Sigmoid colon (tissue), 7 donors: ENCODE measurements around the gene CD300E. TPM values are rescaled to one million over a fixed set of nuclear protein-coding genes. Genes with fewer than 3 reads are reported as not detected.
"Not testable (repeated sequence)": the region's sequence is repeated elsewhere in the genome, so short reads cannot be mapped to it uniquely, and the experiment has no call there.

Experiments
- DNase-seq: peaks from one replicate; pipeline ENCODE4 v3.0.0-alpha.2; 2019
- H3K27ac ChIP-seq, 4 donors: fragments of 200-600 bp; sonication (generic); one replicate each; pipeline ENCODE4 v1.5.1; 2016 to 2019; ENCODE audit warnings: mild to moderate bottlenecking in 1 of 4
- H3K27me3 ChIP-seq, 3 donors: fragments of 200-600 bp; sonication (generic); one replicate each; pipeline ENCODE4 v1.5.1; 2019; ENCODE audit warnings: mild to moderate bottlenecking in 1 of 3
- H3K36me3 ChIP-seq, 4 donors: fragments of 200-600 bp; sonication (generic); one replicate each; pipeline ENCODE4 v1.5.1; 2016 to 2019
- H3K4me1 ChIP-seq, 4 donors: fragments of 200-600 bp; sonication (generic); one replicate each; pipeline ENCODE4 v1.5.1; 2017 to 2019
- H3K4me3 ChIP-seq, 4 donors: fragments of 200-600 bp; sonication (generic); one replicate each; pipeline ENCODE4 v1.5.1; 2017 to 2019; ENCODE audit warnings: mild to moderate bottlenecking in 2 of 4, moderate library complexity in 1 of 4
- H3K9me3 ChIP-seq, 4 donors: fragments of 200-600 bp in 3 of 4; sonication (generic) in 3 of 4; one replicate each; pipeline versions ENCODE4 v1.5.1 to v1.6.1; 2013 to 2019
- EP300 ChIP-seq, 4 donors: sonication (generic); formaldehyde crosslinking; IDR thresholded peaks; one replicate each; pipeline ENCODE4 v1.6.1; 2017; ENCODE audit warnings: antibody characterized with exemption in 4 of 4
- POLR2A ChIP-seq, 2 donors: fragments of 450-650 bp; IDR thresholded peaks; one replicate each; pipeline ENCODE4 v1.6.1; 2016; ENCODE audit warnings: antibody characterized with exemption in 2 of 2, mild to moderate bottlenecking in 2 of 2, moderate library complexity in 2 of 2
- POLR2AphosphoS5 ChIP-seq, 4 donors: sonication (generic); formaldehyde crosslinking; IDR thresholded peaks; one replicate each; pipeline ENCODE4 v1.6.1; 2017; ENCODE audit warnings: antibody characterized with exemption in 4 of 4
- WGBS, 2 donors: extraction: QIAGEN DNeasy Blood & Tissue Kit; methylation state at CpG; one replicate each; pipeline ENCODE4 v1.1.7; 2013; 5-methylcytosine and 5-hydroxymethylcytosine counted together
- intact Hi-C: fragments of 100-400 bp; cut with DNase I; formaldehyde crosslinking; loops from one replicate; pipeline ENCODE4 v1.15.1; 2023
- polyA plus RNA-seq, 3 donors: library from polyadenylated mRNA; stranded (reverse); fragments of 200-250 nt; gene quantifications; one replicate each; pipeline ENCODE4 v1.2.3, GENCODE V29; 2013
- total RNA-seq, 4 donors: library from RNA; depleted of rRNA; stranded (reverse); fragments of >200 nt; gene quantifications; one replicate each; pipeline ENCODE4 v1.1.0, GENCODE V29; 2016
- TF ChIP-seq, protein P1 (sequence below), 4 experiments: fragments of 450-650 bp in 3 of 4; fragments of 200-600 bp in 1 of 4; IDR thresholded peaks; one replicate each; pipeline ENCODE4 v1.5.1; 2016 to 2019; ENCODE audit warnings: antibody characterized with exemption in 4 of 4, mild to moderate bottlenecking in 3 of 4, moderate library complexity in 2 of 4
- donor health status: healthy with polysubstance abuse.
- donor health status: Bipolar disorder and iron deficiency.
- donor health status: healthy.

CD300E gene
- total and polyA plus RNA-seq, 7 donors = under 0.01 to 2.4 (median 0.69) TPM; not detected in 1

DNA sequence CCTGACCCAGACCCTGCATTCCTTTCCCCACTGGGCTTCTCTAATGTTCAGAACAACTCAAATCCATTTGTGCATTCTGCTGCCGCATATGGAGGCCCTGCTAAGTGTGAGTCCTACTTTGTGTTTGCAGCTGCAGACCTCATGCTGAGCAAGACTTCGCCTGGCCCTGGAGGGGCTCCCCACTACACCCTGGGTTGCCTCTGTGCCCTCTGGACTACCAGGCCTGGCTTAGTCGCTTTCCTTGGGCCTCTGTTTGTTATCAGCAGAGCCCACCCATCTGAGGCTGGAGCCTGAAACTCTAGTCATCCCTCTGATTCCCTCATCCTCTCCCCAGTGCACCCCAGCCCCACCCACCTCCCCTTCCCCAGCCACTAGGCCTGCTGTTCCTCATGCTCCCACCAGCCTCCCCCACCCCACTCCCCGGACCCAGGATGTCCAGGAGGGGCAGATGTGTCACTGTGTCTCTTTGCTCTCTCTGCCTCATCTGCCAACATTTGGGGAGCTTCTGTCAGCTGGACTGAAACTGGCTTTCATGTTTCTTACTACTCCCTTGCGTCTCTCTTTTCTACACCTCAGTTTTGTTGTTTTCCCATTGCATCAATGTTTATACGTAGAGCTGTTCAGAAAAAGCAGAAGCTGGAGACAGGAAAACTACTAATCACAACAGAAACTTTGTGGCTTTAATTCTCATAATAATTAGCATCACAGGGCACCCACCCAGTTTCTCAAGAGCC, 17.9 kb upstream of the CD300E start:
- Histone ChIP-seq H3K9me3 (no peaks in the 10 kb centered on the region), H3K36me3 (no peaks in the 10 kb centered on the region), H3K4me1 (no peaks in the 10 kb centered on the region), H3K27me3 (peaks cover 0 to 5% (median 0%) of the 10 kb centered on the region in 3 donors), H3K4me3 (no peak overlapping the region), H3K27ac (no peak overlapping the region)
- DNase-seq = no peak
- intact Hi-C loops = no loop called here
- WGBS, 2 donors = 64 to 70% methylated on average over 6 of the region's 6 CpGs
- TF ChIP-seq POLR2A (IDR thresholded peaks at IDR 0.05) (no peak), EP300 (IDR thresholded peaks at IDR 0.05) (no peak), POLR2AphosphoS5 (IDR thresholded peaks at IDR 0.05) (no peak)
- TF ChIP-seq, protein P1, sequence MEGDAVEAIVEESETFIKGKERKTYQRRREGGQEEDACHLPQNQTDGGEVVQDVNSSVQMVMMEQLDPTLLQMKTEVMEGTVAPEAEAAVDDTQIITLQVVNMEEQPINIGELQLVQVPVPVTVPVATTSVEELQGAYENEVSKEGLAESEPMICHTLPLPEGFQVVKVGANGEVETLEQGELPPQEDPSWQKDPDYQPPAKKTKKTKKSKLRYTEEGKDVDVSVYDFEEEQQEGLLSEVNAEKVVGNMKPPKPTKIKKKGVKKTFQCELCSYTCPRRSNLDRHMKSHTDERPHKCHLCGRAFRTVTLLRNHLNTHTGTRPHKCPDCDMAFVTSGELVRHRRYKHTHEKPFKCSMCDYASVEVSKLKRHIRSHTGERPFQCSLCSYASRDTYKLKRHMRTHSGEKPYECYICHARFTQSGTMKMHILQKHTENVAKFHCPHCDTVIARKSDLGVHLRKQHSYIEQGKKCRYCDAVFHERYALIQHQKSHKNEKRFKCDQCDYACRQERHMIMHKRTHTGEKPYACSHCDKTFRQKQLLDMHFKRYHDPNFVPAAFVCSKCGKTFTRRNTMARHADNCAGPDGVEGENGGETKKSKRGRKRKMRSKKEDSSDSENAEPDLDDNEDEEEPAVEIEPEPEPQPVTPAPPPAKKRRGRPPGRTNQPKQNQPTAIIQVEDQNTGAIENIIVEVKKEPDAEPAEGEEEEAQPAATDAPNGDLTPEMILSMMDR (IDR thresholded peaks at IDR 0.05) = no peak

DNA sequence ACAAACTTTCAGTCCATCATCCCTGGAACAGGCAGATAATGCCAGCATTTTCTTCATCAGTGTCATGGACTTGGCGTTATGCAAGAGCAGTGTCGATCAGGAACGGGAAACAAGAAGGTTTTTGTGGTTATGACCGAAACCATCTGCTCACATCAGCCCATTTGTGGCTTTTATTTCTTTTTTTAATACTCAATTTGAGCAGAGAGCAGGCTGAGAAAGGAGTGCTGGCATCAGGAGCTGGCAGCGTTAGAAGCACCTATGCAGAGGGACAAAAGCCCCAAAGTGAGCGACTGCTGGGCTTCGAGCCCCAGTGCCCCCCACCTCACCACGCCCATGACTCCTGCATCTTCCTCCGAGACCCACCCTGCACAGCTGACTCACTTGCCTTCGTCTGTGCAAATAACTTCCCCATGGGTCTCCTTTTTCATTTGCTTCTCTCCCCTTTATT, 16.2 kb upstream of the CD300E start:
- Histone ChIP-seq H3K9me3 (no peaks in the 10 kb centered on the region), H3K4me1 (no peaks in the 10 kb centered on the region), H3K36me3 (no peaks in the 10 kb centered on the region), H3K4me3 (no peak overlapping the region), H3K27me3 (peaks cover 0 to 16% (median 0%) of the 10 kb centered on the region in 3 donors), H3K27ac (no peak overlapping the region)
- WGBS, 2 donors = 41 to 70% methylated on average over 10 of the region's 10 CpGs
- no peak for TF ChIP-seq POLR2A (IDR thresholded peaks at IDR 0.05)
- no peak for TF ChIP-seq EP300 (IDR thresholded peaks at IDR 0.05)
- TF ChIP-seq, protein P1 (IDR thresholded peaks at IDR 0.05) = no peak
- TF ChIP-seq POLR2AphosphoS5 (IDR thresholded peaks at IDR 0.05) = no peak
- DNase-seq = no peak
- intact Hi-C loops = no loop called here

DNA sequence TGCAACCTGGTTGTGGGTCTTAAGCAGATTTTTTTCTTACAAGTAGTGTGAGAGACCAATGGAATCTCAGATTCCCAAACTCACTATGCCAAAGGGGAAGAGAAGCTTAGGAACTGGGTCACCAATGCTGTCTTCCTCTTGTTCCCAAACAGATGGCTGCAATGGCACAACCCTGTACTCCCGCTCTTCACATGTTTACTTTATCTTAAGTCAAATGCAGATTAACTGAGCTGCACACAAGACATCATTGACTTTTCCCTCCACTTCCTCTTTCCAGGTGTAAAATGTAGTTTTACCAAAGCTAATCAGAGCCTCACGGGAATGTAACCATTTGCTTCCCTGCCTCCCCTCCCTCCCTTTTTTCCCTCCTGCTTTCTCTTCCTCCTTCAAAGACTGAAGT, 14.4 kb upstream of the CD300E start:
- intact Hi-C loops = no loop called here
- Histone ChIP-seq H3K4me1 (no peaks in the 10 kb centered on the region), H3K36me3 (no peaks in the 10 kb centered on the region), H3K9me3 (no peaks in the 10 kb centered on the region), H3K27me3 (peaks cover 0 to 16% (median 0%) of the 10 kb centered on the region in 3 donors), H3K4me3 (no peak overlapping the region), H3K27ac (no peak overlapping the region)
- 15 to 54% methylated on average over 2 of the region's 2 CpGs for WGBS, 2 donors
- no peak for DNase-seq
- TF ChIP-seq POLR2A (IDR thresholded peaks at IDR 0.05) = no peak
- TF ChIP-seq POLR2AphosphoS5 (IDR thresholded peaks at IDR 0.05) = no peak
- TF ChIP-seq EP300 (IDR thresholded peaks at IDR 0.05) = no peak
- TF ChIP-seq, protein P1 (IDR thresholded peaks at IDR 0.05) = no peak

DNA sequence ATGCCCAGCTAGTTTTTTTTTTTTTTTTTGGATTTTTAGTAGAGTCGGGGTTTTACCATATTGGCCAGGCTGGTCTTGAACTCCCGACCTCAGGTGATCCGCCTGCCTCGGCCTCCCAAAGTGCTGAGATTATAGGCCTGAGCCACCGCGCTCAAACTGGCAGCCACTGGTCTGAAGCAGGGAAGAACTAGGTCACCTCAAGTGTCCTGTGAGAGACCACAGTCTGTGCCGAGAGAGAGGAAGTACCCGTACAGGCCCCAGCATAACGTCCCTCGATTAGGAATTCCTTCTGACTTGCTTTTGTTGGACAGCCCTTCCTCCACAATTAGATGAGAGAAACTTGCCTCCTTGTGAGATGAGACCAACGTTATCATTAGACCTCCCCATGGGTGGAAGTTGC, 13.7 kb upstream of the CD300E start:
- intact Hi-C loops = no loop called here
- 56 to 70% methylated on average over 11 of the region's 11 CpGs for WGBS, 2 donors
- no peak for DNase-seq
- Histone ChIP-seq H3K27me3 (peaks cover 0 to 16% (median 0%) of the 10 kb centered on the region in 3 donors), H3K4me3 (no peak overlapping the region), H3K36me3 (no peaks in the 10 kb centered on the region), H3K4me1 (peaks cover 0 to 6% (median 4%) of the 10 kb centered on the region in 4 donors), H3K27ac (no peak overlapping the region), H3K9me3 (no peaks in the 10 kb centered on the region)
- TF ChIP-seq POLR2AphosphoS5 (IDR thresholded peaks at IDR 0.05) = no peak
- no peak for TF ChIP-seq POLR2A (IDR thresholded peaks at IDR 0.05)
- TF ChIP-seq EP300 (IDR thresholded peaks at IDR 0.05) = no peak
- TF ChIP-seq, protein P1 (IDR thresholded peaks at IDR 0.05) = no peak

DNA sequence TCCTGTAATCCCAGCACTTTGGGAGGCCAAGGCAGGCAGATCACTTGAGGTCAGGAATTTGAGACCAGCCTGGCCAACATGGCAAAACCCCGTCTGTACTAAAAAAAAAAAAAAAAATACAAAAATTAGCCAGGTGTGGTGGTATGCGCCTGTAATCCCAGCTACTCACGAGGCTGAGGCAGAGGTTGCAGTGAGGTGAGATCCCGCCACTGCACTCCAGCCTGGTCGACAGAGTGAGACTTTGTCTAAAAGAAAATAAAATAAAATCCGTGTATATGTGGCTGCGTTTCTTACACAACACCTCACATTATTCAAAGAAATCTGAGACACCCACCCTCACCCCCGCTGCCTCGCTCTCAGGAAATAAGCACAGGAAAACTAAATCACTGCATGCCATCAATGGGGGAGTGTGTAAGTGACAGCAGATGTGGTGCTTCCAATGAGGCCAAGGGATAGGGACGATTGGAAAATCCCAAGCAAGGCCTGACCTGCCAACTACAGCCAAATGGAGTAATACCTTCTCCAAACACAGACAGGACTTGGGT, 13.1 kb upstream of the CD300E start:
- not testable (repeated sequence) for DNase-seq
- WGBS, 2 donors = 77 to 81% methylated on average over 10 of the region's 10 CpGs

More for the DNA sequence above, 13.1 kb upstream of the CD300E start:
- peaks cover 0 to 12% (median 11%) of the 10 kb centered on the region in 4 donors for H3K4me1 ChIP-seq
- H3K9me3 ChIP-seq, H3K36me3 ChIP-seq, H3K4me3 ChIP-seq, H3K27ac ChIP-seq, intact Hi-C loops: not testable (repeated sequence)
- peaks cover 0 to 16% (median 0%) of the 10 kb centered on the region in 3 donors for H3K27me3 ChIP-seq
